K562 (cell line): ENCODE results near the gene GOLGA8N.
"Not testable (repeated sequence)": the region's sequence is repeated elsewhere in the genome, so short reads cannot be mapped to it uniquely, and the experiment has no call there.

ENCODE experiments used
- CTCF ChIP-seq, 3 experiments: IDR thresholded peaks in 2 of 3; conservative IDR thresholded peaks in 1 of 3; 2 replicates each; pipeline ENCODE4 v1.5.1; 2011 to 2012; ENCODE audit warnings: low read length in 3 of 3, mild to moderate bottlenecking in 3 of 3, control low read depth in 2 of 3, improper control_type of control experiment in 1 of 3, inconsistent platforms in 1 of 3, low read depth in 1 of 3, mixed read lengths in 1 of 3, moderate library complexity in 1 of 3; ENCODE audit not compliant: insufficient read depth in 2 of 3
- FIP1L1 ChIP-seq: fragments of 200-400 bp; formaldehyde crosslinking; IDR thresholded peaks from 2 replicates; pipeline ENCODE4 v1.6.1; 2018; ENCODE audit warnings: mild to moderate bottlenecking, low read depth, low read length; ENCODE audit not compliant: poor library complexity, severe bottlenecking
- FOXK2 ChIP-seq, 2 experiments: fragments of 450-650 bp; IDR thresholded peaks in 1 of 2; conservative IDR thresholded peaks in 1 of 2; 2 replicates each; pipeline ENCODE4 v1.6.1; 2016; ENCODE audit warnings: low read depth in 2 of 2, mild to moderate bottlenecking in 1 of 2
- NFATC3 ChIP-seq: fragments of 450-650 bp; IDR thresholded peaks from 2 replicates; pipeline ENCODE4 v1.6.1; 2017; ENCODE audit warnings: mild to moderate bottlenecking
- NRF1 ChIP-seq, 2 experiments: fragments of 450-650 bp; IDR thresholded peaks in 1 of 2; conservative IDR thresholded peaks in 1 of 2; 2 replicates each; pipeline ENCODE4 v1.6.1; 2014; ENCODE audit warnings: mild to moderate bottlenecking in 2 of 2
- POLR2AphosphoS2 ChIP-seq: IDR thresholded peaks from 2 replicates; pipeline ENCODE4 v1.6.1; 2012; ENCODE audit warnings: low read length, improper control_type of control experiment
- SOX6 ChIP-seq: fragments of 450-650 bp; IDR thresholded peaks from 2 replicates; pipeline ENCODE4 v1.6.1; 2014; ENCODE audit warnings: mild to moderate bottlenecking
- USF2 ChIP-seq: sonication (generic); formaldehyde crosslinking; IDR thresholded peaks from 2 replicates; pipeline ENCODE4 v1.5.0; 2020; ENCODE audit warnings: missing genetic modification reagents
- ZNF12 ChIP-seq: sonication (generic); formaldehyde crosslinking; IDR thresholded peaks from 2 replicates; pipeline ENCODE4 v1.4.0; 2020; ENCODE audit warnings: mild to moderate bottlenecking, missing genetic modification reagents
- TF ChIP-seq, protein P1 (sequence below): fragments of 200-800 bp; sonication (Bioruptor generic); IDR thresholded peaks from 2 replicates; pipeline ENCODE4 v1.6.1; 2017; ENCODE audit warnings: missing genetic modification characterization, missing compliant biosample characterization
- TF ChIP-seq, protein P2 (sequence below): IDR thresholded peaks from 2 replicates; pipeline ENCODE4 v1.6.1; 2012; ENCODE audit warnings: low read depth, low read length, improper control_type of control experiment, borderline replicate concordance

DNA sequence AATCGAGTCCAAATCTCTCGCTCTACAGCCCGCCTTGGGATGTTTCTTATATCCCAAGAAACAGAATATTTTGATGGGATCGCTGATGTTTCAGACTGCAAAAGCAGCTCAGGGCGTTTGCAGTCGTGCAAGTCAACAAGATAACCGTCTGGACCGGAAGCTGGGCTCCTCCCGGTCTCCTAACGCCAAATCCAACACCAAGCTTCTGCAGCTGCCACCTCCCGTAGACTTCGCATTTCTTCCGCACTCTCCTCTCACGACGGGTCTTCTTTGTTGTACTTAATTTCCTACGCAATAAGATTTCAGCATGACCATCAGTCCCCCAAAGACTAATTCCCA lies 21.4 kb downstream of the GOLGA8N start:
- not testable (repeated sequence) for TF ChIP-seq NRF1 (conservative IDR thresholded peaks at IDR 0.05 in 1 of 2, IDR thresholded peaks at IDR 0.05 in 1 of 2); POLR2AphosphoS2; ZNF12 (CRISPR knock-in tag); FIP1L1; NFATC3; FOXK2 (conservative IDR thresholded peaks at IDR 0.05 in 1 of 2, IDR thresholded peaks at IDR 0.05 in 1 of 2; ENCODE audit: low read depth in 2 of 2); CTCF (IDR thresholded peaks at IDR 0.05 in 2 of 3, conservative IDR thresholded peaks at IDR 0.05 in 1 of 3; ENCODE audit: insufficient read depth in 2 of 3, low read depth in 1 of 3, low read length in 3 of 3); USF2; SOX6
- TF ChIP-seq, protein P1, sequence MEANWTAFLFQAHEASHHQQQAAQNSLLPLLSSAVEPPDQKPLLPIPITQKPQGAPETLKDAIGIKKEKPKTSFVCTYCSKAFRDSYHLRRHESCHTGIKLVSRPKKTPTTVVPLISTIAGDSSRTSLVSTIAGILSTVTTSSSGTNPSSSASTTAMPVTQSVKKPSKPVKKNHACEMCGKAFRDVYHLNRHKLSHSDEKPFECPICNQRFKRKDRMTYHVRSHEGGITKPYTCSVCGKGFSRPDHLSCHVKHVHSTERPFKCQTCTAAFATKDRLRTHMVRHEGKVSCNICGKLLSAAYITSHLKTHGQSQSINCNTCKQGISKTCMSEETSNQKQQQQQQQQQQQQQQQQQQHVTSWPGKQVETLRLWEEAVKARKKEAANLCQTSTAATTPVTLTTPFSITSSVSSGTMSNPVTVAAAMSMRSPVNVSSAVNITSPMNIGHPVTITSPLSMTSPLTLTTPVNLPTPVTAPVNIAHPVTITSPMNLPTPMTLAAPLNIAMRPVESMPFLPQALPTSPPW (CRISPR knock-in tag) = not testable (repeated sequence)
- TF ChIP-seq, protein P2, sequence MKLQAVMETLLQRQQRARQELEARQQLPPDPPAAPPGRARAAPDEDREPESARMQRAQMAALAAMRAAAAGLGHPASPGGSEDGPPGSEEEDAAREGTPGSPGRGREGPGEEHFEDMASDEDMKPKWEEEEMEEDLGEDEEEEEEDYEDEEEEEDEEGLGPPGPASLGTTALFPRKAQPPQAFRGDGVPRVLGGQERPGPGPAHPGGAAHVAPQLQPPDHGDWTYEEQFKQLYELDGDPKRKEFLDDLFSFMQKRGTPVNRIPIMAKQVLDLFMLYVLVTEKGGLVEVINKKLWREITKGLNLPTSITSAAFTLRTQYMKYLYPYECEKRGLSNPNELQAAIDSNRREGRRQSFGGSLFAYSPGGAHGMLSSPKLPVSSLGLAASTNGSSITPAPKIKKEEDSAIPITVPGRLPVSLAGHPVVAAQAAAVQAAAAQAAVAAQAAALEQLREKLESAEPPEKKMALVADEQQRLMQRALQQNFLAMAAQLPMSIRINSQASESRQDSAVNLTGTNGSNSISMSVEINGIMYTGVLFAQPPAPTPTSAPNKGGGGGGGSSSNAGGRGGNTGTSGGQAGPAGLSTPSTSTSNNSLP = not testable (repeated sequence)
